Transverse colon (tissue), 4 donors: Measurements from ENCODE around the gene CLDN22. TPM values are rescaled to one million over a fixed set of nuclear protein-coding genes. Genes with fewer than 3 reads are reported as not detected.

Experiments
- DNase-seq: peaks from one replicate; pipeline ENCODE4 v3.0.0-alpha.2; 2019
- H3K27ac ChIP-seq, 4 donors: fragments of 200-600 bp; sonication (generic); 2 replicates each; pipeline ENCODE4 v1.5.1; 2016 to 2018; ENCODE audit warnings: inconsistent platforms in 4 of 4
- H3K27me3 ChIP-seq: fragments of 200-600 bp; sonication (generic); 2 replicates; pipeline ENCODE4 v1.5.1; 2017; ENCODE audit warnings: inconsistent platforms
- H3K36me3 ChIP-seq, 4 donors: fragments of 200-600 bp; sonication (generic); 2 replicates each; pipeline ENCODE4 v1.5.1; 2017 to 2019; ENCODE audit warnings: inconsistent platforms in 4 of 4
- H3K4me1 ChIP-seq, 4 donors: fragments of 200-600 bp; sonication (generic); 2 replicates each; pipeline ENCODE4 v1.5.1; 2017 to 2020; ENCODE audit warnings: inconsistent platforms in 4 of 4
- H3K4me3 ChIP-seq, 4 donors: fragments of 200-600 bp; sonication (generic); 1 replicate in 1 of 4; 2 replicates in 3 of 4; pipeline versions ENCODE4 v1.5.1 to v1.6.1; 2017 to 2019; ENCODE audit warnings: inconsistent platforms in 4 of 4
- H3K9me3 ChIP-seq, 2 donors: fragments of 200-600 bp; sonication (generic); 2 replicates each; pipeline ENCODE4 v1.5.1; 2017 to 2019; ENCODE audit warnings: inconsistent platforms in 2 of 2
- CTCF ChIP-seq, 5 experiments: fragments of 200-600 bp in 3 of 5; fragments of 450-650 bp in 2 of 5; sonication (generic) in 3 of 5; IDR thresholded peaks; 1 replicate in 2 of 5; 2 replicates in 3 of 5; pipeline ENCODE4 v1.5.1; 2016 to 2017; ENCODE audit warnings: antibody characterized with exemption in 5 of 5, inconsistent platforms in 3 of 5, mild to moderate bottlenecking in 2 of 5, moderate library complexity in 1 of 5
- EP300 ChIP-seq: sonication (generic); formaldehyde crosslinking; IDR thresholded peaks from one replicate; pipeline ENCODE4 v1.6.1; 2017; ENCODE audit warnings: antibody characterized with exemption, low read depth
- POLR2A ChIP-seq: fragments of 450-650 bp; IDR thresholded peaks from one replicate; pipeline ENCODE4 v1.6.1; 2016; ENCODE audit warnings: antibody characterized with exemption, mild to moderate bottlenecking, moderate library complexity
- POLR2AphosphoS5 ChIP-seq, 3 donors: sonication (generic); formaldehyde crosslinking; IDR thresholded peaks; one replicate each; pipeline ENCODE4 v1.6.1; 2016; ENCODE audit warnings: antibody characterized with exemption in 3 of 3
- WGBS, 2 donors: methylation state at CpG; one replicate each; pipeline ENCODE4 v1.1.5; 2018; ENCODE audit warnings: low coverage in 1 of 2; 5-methylcytosine and 5-hydroxymethylcytosine counted together
- in situ Hi-C, 4 donors: fragments of 200-750 bp; cut with MboI; loops; one replicate each; pipeline versions ENCODE4 v1.15.0 to v1.15.1; 2017; ENCODE audit warnings: low sequenced_read_pairs in 3 of 4, low pct_ligation_motif_present in 1 of 4, low pct_unique_long_range_greater_than_20kb in 1 of 4
- intact Hi-C: fragments of 100-400 bp; cut with DNase I; formaldehyde crosslinking; loops from one replicate; pipeline ENCODE4 v1.15.1; 2023; ENCODE audit warnings: low total_unique reads
- total RNA-seq, 4 donors: library from RNA; depleted of rRNA; stranded (reverse); fragments of >200 nt; gene quantifications; one replicate each; pipeline ENCODE4 v1.1.0, GENCODE V29; 2016

The CLDN22 gene
- total RNA-seq, 4 donors from 2014 or later, result not detected

GRCh38 chr4:183287309-183287659 lies 32.8 kb downstream of the CLDN22 start:
- 46 to 55% methylated on average over 2 of the region's 2 CpGs for WGBS, 2 donors
- Histone ChIP-seq H3K9me3 (no peaks in the 10 kb centered on the region), H3K36me3 (no peaks in the 10 kb centered on the region), H3K27me3 (no peaks in the 10 kb centered on the region), H3K4me1 (peaks cover 0 to 6% (median 0%) of the 10 kb centered on the region in 4 donors), H3K4me3 (no peak overlapping the region), H3K27ac (no peak overlapping the region)
- TF ChIP-seq POLR2A, result no peak
- no peak for TF ChIP-seq CTCF (IDR thresholded peaks at IDR 0.05)
- no peak for DNase-seq
- in situ Hi-C loops, result no loop called here
- intact Hi-C loops, result no loop called here

GRCh38 chr4:183286590-183287308 lies 33.3 kb downstream of the CLDN22 start:
- in situ Hi-C loops (no loop called here), intact Hi-C loops (no loop called here)
- Histone ChIP-seq H3K9me3 (no peaks in the 10 kb centered on the region), H3K4me3 (no peak overlapping the region), H3K27me3 (no peaks in the 10 kb centered on the region), H3K36me3 (no peaks in the 10 kb centered on the region), H3K4me1 (peaks cover 0 to 6% (median 0%) of the 10 kb centered on the region in 4 donors), H3K27ac (no peak overlapping the region)
- no peak for TF ChIP-seq EP300
- no peak for TF ChIP-seq POLR2A
- TF ChIP-seq POLR2AphosphoS5 (IDR thresholded peaks at IDR 0.05), result no peak
- no peak for TF ChIP-seq CTCF (IDR thresholded peaks at IDR 0.05)
- no peak for DNase-seq
- 91 to 94% methylated on average over 7 to 11 of the region's 11 CpGs for WGBS, 2 donors

GRCh38 chr4:183285886-183286285 lies 34.2 kb downstream of the CLDN22 start:
- in situ Hi-C loops, result no loop called here
- intact Hi-C loops, result no loop called here
- TF ChIP-seq CTCF (IDR thresholded peaks at IDR 0.05), result no peak
- no peak for TF ChIP-seq EP300
- TF ChIP-seq POLR2A, result no peak
- TF ChIP-seq POLR2AphosphoS5 (IDR thresholded peaks at IDR 0.05), result no peak
- Histone ChIP-seq H3K27me3 (no peaks in the 10 kb centered on the region), H3K27ac (no peak overlapping the region), H3K36me3 (no peaks in the 10 kb centered on the region), H3K4me3 (no peak overlapping the region), H3K9me3 (no peaks in the 10 kb centered on the region), H3K4me1 (peaks cover 0 to 6% (median 0%) of the 10 kb centered on the region in 4 donors)
- DNase-seq, result no peak
- whole genome bisulfite sequencing, 2 donors, result 87 to 96% methylated on average over 7 of the region's 7 CpGs

GRCh38 chr4:183284965-183285364 lies 35.1 kb downstream of the CLDN22 start:
- Histone ChIP-seq H3K4me3 (no peak overlapping the region), H3K9me3 (no peaks in the 10 kb centered on the region), H3K36me3 (no peaks in the 10 kb centered on the region), H3K27ac (no peak overlapping the region), H3K4me1 (peaks cover 0 to 6% (median 0%) of the 10 kb centered on the region in 4 donors), H3K27me3 (no peaks in the 10 kb centered on the region)
- WGBS, 2 donors, result 77 to 80% methylated on average over 1 to 4 of the region's 4 CpGs
- in situ Hi-C loops, result no loop called here
- no peak for DNase-seq
- intact Hi-C loops, result no loop called here
- TF ChIP-seq POLR2A (no peak), POLR2AphosphoS5 (IDR thresholded peaks at IDR 0.05) (no peak), CTCF (IDR thresholded peaks at IDR 0.05) (no peak), EP300 (no peak)
